Measurements from ENCODE around the gene IRF1.

GRCh38 chr5:132510076-132510475 is 19.5 kb upstream of the IRF1 start:
- no peak for TF ChIP-seq CTCF (IDR thresholded peaks at IDR 0.05)
- TF ChIP-seq POLR2A (IDR thresholded peaks at IDR 0.05): no peak
